CD4-positive, alpha-beta T cell (primary cell): ENCODE data around the gene SLC25A3. TPM values are rescaled to one million over a fixed set of nuclear protein-coding genes. Genes with fewer than 3 reads are reported as not detected.

Experiments used
- ATAC-seq: fragments of 200-7000 bp; cut with Tn5 transposase; one replicate; pipeline ENCODE4 v1.10.0; 2022; ENCODE audit warnings: mild to moderate bottlenecking; ENCODE audit not compliant: poor library complexity
- CTCF ChIA-PET: fragments of 350-600 bp; sonication (Branson Sonifier 250); formaldehyde crosslinking; loops from one replicate; lab custom pipeline; 2021; ENCODE audit warnings: antibody characterized with exemption, inconsistent platforms; lab: Charles Lee
- POLR2A ChIA-PET: fragments of 350-600 bp; sonication (Branson Sonifier 250); formaldehyde crosslinking; loops from one replicate; lab custom pipeline; 2021; ENCODE audit warnings: antibody characterized with exemption, inconsistent platforms; lab: Charles Lee
- DNase-seq, 14 experiments: peaks; one replicate each; pipeline ENCODE4 v3.0.0-alpha.2; 2013 to 2020; ENCODE audit warnings: mixed read lengths in 2 of 14
- H3K27ac ChIP-seq, 2 donors: one replicate each; pipeline versions ENCODE4 v1.5.1 to v1.7.0; 2013; ENCODE audit warnings: low read length in 2 of 2, low read depth in 1 of 2, mild to moderate bottlenecking in 1 of 2
- H3K27me3 ChIP-seq, 2 experiments: 1 replicate in 1 of 2; 2 replicates in 1 of 2; pipeline versions ENCODE4 v1.6.1 to v1.7.0; 2013; ENCODE audit warnings: low read length in 2 of 2, control low read depth in 1 of 2, mild to moderate bottlenecking in 1 of 2, moderate library complexity in 1 of 2; ENCODE audit not compliant: insufficient read depth in 2 of 2, control insufficient read depth in 1 of 2
- H3K36me3 ChIP-seq: one replicate; pipeline ENCODE4 v1.6.1; 2013; ENCODE audit warnings: low read length, control low read depth; ENCODE audit not compliant: insufficient read depth
- H3K4me1 ChIP-seq: one replicate; pipeline ENCODE4 v1.6.1; 2013; ENCODE audit warnings: low read length, control low read depth; ENCODE audit not compliant: insufficient read depth
- H3K4me3 ChIP-seq: one replicate; pipeline ENCODE4 v1.5.1; 2013; ENCODE audit warnings: mild to moderate bottlenecking, low read length, moderate library complexity
- H3K9me3 ChIP-seq, 2 experiments: 1 replicate in 1 of 2; 2 replicates in 1 of 2; pipeline versions ENCODE4 v1.6.1 to v1.7.0; 2013; ENCODE audit warnings: low read length in 2 of 2, mild to moderate bottlenecking in 2 of 2, control low read depth in 1 of 2, moderate library complexity in 1 of 2; ENCODE audit not compliant: control insufficient read depth in 1 of 2, insufficient read depth in 1 of 2
- H3K27ac Mint-ChIP-seq: one replicate; pipeline ENCODE4 v1.8.0; 2020; ENCODE audit warnings: mixed read lengths
- H3K27me3 Mint-ChIP-seq: one replicate; pipeline ENCODE4 v1.8.0; 2021; ENCODE audit warnings: mixed read lengths
- H3K36me3 Mint-ChIP-seq: one replicate; pipeline ENCODE4 v1.8.0; 2021; ENCODE audit warnings: low read depth, mixed read lengths
- H3K4me1 Mint-ChIP-seq: one replicate; pipeline ENCODE4 v1.8.0; 2021; ENCODE audit warnings: low read depth, mixed read lengths
- H3K4me3 Mint-ChIP-seq: one replicate; pipeline ENCODE4 v1.8.0; 2020; ENCODE audit warnings: mild to moderate bottlenecking, mixed read lengths
- H3K9me3 Mint-ChIP-seq: one replicate; pipeline ENCODE4 v1.8.0; 2020; ENCODE audit warnings: mixed read lengths
- CTCF ChIP-seq: fragments of 200-600 bp; IDR thresholded peaks from one replicate; pipeline ENCODE4 v1.8.0; 2022; ENCODE audit warnings: antibody characterized with exemption, mild to moderate bottlenecking
- intact Hi-C, 2 experiments: fragments of 100-400 bp; cut with DNase I in 1 of 2; cut with micrococcal nuclease in 1 of 2; formaldehyde crosslinking; loops; one replicate each; pipeline versions ENCODE4 v1.15.1 to v1.9.0; 2023 to 2025; cut with DNase I, micrococcal nuclease
- polyA plus RNA-seq, 2 donors: library from polyadenylated mRNA; unstranded; fragments of 120-200 nt; gene quantifications; one replicate each; pipeline ENCODE4 v1.2.1, GENCODE V29; 2013
- total RNA-seq, 174 experiments: library from RNA in 2 of 174; stranded (reverse) in 2 of 174; gene quantifications; one replicate each; pipeline ENCODE4 v1.2.3 and lab custom pipeline; 2021 to 2026

The SLC25A3 gene
- total RNA-seq (100 to 1,000 TPM; 602 to 615 TPM), total RNA-seq (lab: John Stamatoyannopoulos, UW) (217 to 703 (median 336) reads per million in 172 experiments)
- 286 TPM for polyA plus RNA-seq (2013, experiment 1 of 2)
- 352 TPM for polyA plus RNA-seq (2013, experiment 2 of 2)

- Histone ChIP-seq H3K9me3 (no peaks in the 10 kb centered on the region), H3K36me3 (peaks cover 22% of the 10 kb centered on the region), H3K4me1 (peaks cover 22% of the 10 kb centered on the region), H3K27me3 (no peaks in the 10 kb centered on the region), H3K4me3 (peak within 1 kb of the TSS; percentile 97), H3K27ac (peak within 1 kb of the TSS; percentile 90 to 98)
- Mint-ChIP-seq H3K27me3 (no peaks in the 10 kb centered on the region), H3K36me3 (peaks cover 52% of the 10 kb centered on the region), H3K9me3 (no peaks in the 10 kb centered on the region), H3K4me1 (peaks cover 38% of the 10 kb centered on the region), H3K4me3 (peak within 1 kb of the TSS; percentile 95), H3K27ac (peak within 1 kb of the TSS; percentile 93)
- peak; percentile 91 to 99 (median 94) for DNase-seq
- ChIA-PET POLR2A (interaction anchor here (0.8 to 6.3 kb wide), 24 partner anchors 9 to 1687 kb away, joined by 3 to 70 read pairs (median 4); partner anchors contain the start of genes APAF1, IKBIP, NEDD1 and TMPO), CTCF (interaction anchor here (1.1 to 4.0 kb wide), 6 partner anchors 27 to 77 kb away, joined by 3 to 16 read pairs (median 4); partner anchors contain the start of gene IKBIP)
- intact Hi-C loops: loop anchor here (1.0 to 5.0 kb wide), 3 partner anchors 52 to 91 kb away; partner anchors contain the start of genes APAF1 (in 2 of the 2) and TMPO (in 1 of the 2)
- no peak for TF ChIP-seq CTCF
- peak; percentile 94 for ATAC-seq
These were observed at the start of gene SLC25A3 for GRCh38 chr12:98593351-98594049. TSS of gene SLC25A3 (plus strand) at chr12:98593686. CDS start at chr12:98593979, 293 bp downstream.

DNA sequence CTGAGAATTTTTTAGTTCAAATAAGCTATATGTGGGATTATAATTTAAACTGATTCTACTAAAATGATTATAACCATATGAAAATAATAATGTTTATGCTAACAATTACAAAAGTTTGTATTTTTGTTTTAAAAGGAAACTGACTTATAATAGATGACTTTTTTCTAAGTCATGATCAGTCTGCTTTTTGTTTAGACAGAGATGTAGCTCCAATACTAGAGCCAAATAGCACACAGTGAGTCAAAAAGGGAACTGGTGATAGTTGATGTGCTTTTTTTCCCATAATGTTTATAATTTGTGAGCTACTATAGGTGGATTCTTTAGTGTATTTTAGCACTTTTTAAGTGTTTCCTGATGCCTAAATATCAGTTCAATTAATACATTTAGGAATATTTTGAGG, 49.8 kb upstream of the SLC25A3 start:
- Histone ChIP-seq H3K4me3 (no peak overlapping the region), H3K4me1 (no peaks in the 10 kb centered on the region), H3K27ac (no peak overlapping the region), H3K9me3 (no peaks in the 10 kb centered on the region), H3K36me3 (peaks cover 63% of the 10 kb centered on the region), H3K27me3 (no peaks in the 10 kb centered on the region)
- no peak for ATAC-seq
- Mint-ChIP-seq H3K27me3 (no peaks in the 10 kb centered on the region), H3K36me3 (peaks cover 87% of the 10 kb centered on the region), H3K27ac (peak overlapping the region; percentile 12), H3K4me1 (peaks cover 6% of the 10 kb centered on the region), H3K9me3 (no peaks in the 10 kb centered on the region), H3K4me3 (no peak overlapping the region)
- CTCF ChIA-PET: interaction anchor here (1.2 kb wide), 1 partner anchor 12 kb away, joined by 9 read pairs; no protein-coding TSS in a partner anchor
- DNase-seq: no peak
- no peak for TF ChIP-seq CTCF
- intact Hi-C loops: no loop called here
- POLR2A ChIA-PET: interaction anchor here (0.9 kb wide), 2 partner anchors 27 to 49 kb away, joined by 3 read pairs; no protein-coding TSS in a partner anchor

DNA sequence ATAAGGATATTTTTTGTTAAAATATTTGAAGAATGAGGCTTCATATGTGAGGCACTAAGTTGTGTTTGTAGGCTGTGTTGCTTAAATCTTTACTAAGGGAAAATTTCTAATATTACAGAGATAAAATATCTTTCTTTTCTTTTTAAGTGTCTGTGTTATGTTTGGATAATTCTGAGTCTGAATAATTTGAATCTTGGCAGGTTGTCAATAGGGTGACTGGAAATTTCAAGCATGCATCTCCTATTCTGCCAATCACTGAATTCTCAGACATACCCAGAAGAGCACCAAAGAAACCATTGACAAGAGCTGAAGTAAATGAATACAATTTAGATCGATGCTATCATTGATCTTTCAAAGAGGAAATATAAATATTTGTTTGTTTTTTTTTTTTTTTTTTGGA, 48.7 kb upstream of the SLC25A3 start:
- H3K4me3 ChIP-seq: no peak overlapping the region
- Mint-ChIP-seq H3K4me1 (peaks cover 6% of the 10 kb centered on the region), H3K9me3 (no peaks in the 10 kb centered on the region), H3K4me3 (no peak overlapping the region), H3K36me3 (peaks cover 88% of the 10 kb centered on the region), H3K27ac (no peak overlapping the region), H3K27me3 (no peaks in the 10 kb centered on the region)
- H3K36me3 ChIP-seq: peaks cover 71% of the 10 kb centered on the region
- H3K4me1 ChIP-seq: no peaks in the 10 kb centered on the region
- ATAC-seq (no peak), DNase-seq (no peak)
- H3K27ac ChIP-seq: no peak overlapping the region
- TF ChIP-seq CTCF: no peak
- ChIA-PET CTCF (interaction anchor here (1.0 kb wide), 1 partner anchor 8 kb away, joined by 3 read pairs; no protein-coding TSS in a partner anchor), POLR2A (interaction anchor here (0.9 kb wide), 2 partner anchors 11 to 48 kb away, joined by 3 to 4 read pairs; no protein-coding TSS in a partner anchor)
- intact Hi-C loops: no loop called here
- H3K27me3 ChIP-seq: no peaks in the 10 kb centered on the region
- no peaks in the 10 kb centered on the region for H3K9me3 ChIP-seq
